ENCODE results near the gene ARIH2.

ARIH2 gene

DNA sequence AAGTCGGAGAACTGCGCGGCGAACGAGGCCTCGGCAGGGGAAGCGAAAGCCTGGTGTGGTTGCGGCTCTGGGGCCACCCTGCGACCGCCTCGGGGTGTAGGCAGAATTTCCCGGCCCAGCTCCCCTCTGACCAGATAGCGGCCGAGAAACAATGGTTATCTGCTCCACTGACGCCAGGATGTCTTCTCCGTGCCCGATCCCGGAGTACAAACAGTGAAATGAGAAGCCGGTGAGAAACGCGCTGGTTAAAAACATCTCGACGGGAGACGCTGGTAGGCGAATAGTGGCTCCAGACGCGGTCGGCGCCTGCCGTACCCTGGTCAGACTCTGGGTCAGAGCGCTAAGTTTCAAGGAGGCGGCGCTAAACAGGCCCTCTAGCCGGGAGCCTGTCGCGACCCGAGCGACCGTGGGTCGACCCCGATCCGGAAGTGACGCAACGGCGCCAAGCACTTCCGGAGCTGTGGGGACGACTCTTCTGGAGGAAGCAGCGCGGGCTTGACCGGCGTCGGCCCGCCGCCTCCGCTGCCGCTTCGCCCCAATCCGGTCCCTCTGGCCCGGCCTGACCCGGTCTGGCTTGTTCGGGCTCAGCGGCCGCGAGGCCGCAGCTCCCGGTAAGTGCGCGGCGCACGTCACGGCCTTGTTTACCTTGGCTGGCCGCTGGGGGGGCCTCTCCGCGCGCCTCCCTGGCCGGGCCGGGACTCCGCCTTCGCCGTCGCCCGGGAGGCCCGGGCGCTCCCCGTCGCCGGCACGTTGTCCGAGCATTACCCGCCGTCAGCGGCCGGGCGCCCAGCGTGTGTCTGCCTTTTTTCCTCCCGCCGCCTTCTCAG is at the start of gene ARIH2:
ARIH2 (plus strand) TSS at position 455 of the 827 bp plus-strand sequence. CDS start 8,717 bp downstream, outside the sequence.
- H3K4me3 ChIP-seq (ENCODE audit: low read length): peak within 1 kb of the TSS; percentile 85
- DNase-seq (ENCODE audit: low read depth): peak; percentile 92
- TF ChIP-seq, protein P1, sequence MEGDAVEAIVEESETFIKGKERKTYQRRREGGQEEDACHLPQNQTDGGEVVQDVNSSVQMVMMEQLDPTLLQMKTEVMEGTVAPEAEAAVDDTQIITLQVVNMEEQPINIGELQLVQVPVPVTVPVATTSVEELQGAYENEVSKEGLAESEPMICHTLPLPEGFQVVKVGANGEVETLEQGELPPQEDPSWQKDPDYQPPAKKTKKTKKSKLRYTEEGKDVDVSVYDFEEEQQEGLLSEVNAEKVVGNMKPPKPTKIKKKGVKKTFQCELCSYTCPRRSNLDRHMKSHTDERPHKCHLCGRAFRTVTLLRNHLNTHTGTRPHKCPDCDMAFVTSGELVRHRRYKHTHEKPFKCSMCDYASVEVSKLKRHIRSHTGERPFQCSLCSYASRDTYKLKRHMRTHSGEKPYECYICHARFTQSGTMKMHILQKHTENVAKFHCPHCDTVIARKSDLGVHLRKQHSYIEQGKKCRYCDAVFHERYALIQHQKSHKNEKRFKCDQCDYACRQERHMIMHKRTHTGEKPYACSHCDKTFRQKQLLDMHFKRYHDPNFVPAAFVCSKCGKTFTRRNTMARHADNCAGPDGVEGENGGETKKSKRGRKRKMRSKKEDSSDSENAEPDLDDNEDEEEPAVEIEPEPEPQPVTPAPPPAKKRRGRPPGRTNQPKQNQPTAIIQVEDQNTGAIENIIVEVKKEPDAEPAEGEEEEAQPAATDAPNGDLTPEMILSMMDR (conservative IDR thresholded peaks at IDR 0.05; ENCODE audit: low read length): no peak; the same call in 1 of the 2 replicates

DNA sequence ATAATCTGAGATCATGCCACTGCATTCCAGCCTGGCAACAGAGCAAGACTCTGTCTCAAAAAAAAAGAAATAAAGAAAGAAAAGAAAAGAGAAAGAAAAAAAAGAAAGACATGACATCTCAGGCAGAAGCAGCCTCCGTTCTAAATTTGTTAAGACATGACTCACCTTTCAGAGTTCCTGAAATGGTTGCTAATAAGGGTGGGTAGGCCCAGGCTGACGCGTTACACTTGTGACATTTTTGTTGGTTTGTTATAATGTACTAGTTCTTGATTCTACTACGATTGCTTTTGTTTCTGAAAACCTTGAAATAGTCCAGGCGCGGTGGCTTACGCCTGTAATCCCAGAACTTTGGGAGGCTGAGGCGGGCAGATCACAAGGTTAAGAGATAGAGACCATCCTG is 41.0 kb upstream of the ARIH2 start:
- TF ChIP-seq, protein P1 (conservative IDR thresholded peaks at IDR 0.05; ENCODE audit: low read length): no peak
- no peak overlapping the region for H3K4me3 ChIP-seq (ENCODE audit: low read length)
- DNase-seq (ENCODE audit: low read depth): no peak

DNA sequence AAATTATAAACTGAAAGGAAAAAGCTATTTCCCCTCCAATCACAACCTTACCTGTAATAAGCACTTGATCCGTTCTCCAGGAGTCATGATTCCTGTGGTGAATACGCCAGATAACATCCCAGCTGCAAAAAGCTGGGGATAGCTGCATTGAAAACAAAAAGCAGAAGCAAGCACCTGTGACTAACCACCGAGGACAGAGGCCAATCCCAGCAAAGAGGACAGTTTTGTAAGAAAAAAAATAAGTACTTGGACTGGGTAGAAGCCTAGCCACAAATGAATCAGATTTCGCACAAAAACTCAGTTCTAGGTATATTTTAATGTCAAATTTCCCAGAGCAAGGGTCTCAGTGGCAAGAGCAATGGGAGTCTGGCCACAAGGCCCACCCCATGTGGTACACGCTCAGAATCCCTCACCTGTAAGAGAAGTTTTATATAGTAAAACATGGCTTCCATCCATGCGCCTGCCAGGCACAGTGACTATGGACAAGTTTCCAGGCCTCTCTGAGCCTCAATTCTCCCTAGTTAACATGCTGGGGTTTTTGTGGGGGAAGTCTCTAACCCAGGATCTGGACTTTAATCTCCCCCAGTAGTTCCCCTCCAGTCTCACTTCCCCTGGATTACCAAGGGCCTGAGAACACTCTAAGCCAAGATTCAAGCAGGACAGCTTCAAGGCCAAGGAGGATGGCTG is 39.2 kb upstream of the ARIH2 start:
- TF ChIP-seq, protein P1 (conservative IDR thresholded peaks at IDR 0.05; ENCODE audit: low read length): no peak
- H3K4me3 ChIP-seq (ENCODE audit: low read length): no peak overlapping the region
- no peak for DNase-seq (ENCODE audit: low read depth)

DNA sequence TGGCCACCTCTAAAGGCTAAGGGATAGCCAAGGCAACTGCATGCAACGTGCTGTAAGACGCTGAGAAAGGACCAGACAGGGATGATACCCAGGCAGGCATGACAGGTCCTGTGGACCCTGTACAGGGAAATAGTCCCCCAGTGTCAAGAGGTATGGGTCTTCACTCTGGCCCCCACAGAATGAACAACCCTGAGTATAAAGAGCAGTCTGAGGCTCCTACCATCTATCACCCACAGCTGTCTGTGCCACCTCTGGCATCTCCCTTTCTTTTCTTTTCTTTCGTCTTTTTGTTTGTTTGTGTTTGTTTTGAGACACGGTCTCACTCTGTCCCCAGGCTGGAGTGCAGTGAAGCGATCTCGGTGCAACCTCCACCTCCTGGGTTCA is 38.7 kb upstream of the ARIH2 start:
- TF ChIP-seq, protein P1 (conservative IDR thresholded peaks at IDR 0.05; ENCODE audit: low read length): no peak
- no peak for DNase-seq (ENCODE audit: low read depth)
- no peak overlapping the region for H3K4me3 ChIP-seq (ENCODE audit: low read length)

DNA sequence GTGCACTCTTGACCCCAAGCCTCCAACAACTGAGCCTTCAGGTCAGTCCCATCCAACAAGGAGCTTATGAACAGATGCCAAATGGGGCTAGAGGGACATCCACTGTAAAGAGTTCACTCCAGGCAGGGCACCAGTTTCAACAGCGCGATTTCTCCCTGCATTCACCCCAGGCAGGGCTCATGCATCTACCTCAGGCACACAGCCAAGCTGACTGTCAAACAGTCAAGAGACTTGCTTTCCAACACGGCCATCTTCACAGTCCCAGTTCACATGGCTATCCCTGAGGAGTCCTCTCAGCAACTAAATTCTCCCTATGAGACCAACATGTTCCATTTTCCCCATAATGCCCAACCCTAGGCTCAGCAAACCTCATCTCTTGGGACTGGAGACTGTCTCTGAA is 37.6 kb upstream of the ARIH2 start:
- DNase-seq (ENCODE audit: low read depth): no peak
- TF ChIP-seq, protein P1 (conservative IDR thresholded peaks at IDR 0.05; ENCODE audit: low read length): no peak
- no peak overlapping the region for H3K4me3 ChIP-seq (ENCODE audit: low read length)

DNA sequence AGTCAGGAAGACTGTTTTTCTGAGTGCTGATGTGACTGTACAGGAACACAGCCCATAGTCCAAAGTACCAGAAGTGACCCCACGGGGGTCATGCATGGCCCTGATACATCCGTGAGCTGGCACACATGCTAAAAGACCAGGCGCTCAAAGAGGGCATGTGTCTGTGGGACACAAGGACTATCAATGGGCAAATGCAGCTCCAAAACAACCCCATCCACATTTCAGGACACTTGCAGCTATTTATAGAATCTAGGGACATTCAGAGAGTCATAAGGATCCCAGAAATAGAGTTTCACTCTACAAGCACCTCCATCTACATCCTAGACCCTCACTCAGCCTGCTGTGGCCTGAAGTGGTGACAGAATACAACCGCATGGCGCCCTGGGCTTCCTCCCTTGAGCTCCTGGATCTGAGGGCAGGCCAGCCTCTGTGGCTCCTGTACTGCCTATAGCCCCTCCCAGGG is 37.0 kb upstream of the ARIH2 start:
- no peak overlapping the region for H3K4me3 ChIP-seq (ENCODE audit: low read length)
- no peak for DNase-seq (ENCODE audit: low read depth)
- TF ChIP-seq, protein P1 (conservative IDR thresholded peaks at IDR 0.05; ENCODE audit: low read length): no peak

Measured in AG10803 (cell line).